ENCODE results near the gene PSEN2. TPM values are rescaled to one million over a fixed set of nuclear protein-coding genes. Genes with fewer than 3 reads are reported as not detected.
"Not testable (repeated sequence)": the region's sequence is repeated elsewhere in the genome, so short reads cannot be mapped to it uniquely, and the experiment has no call there.

PSEN2 gene
- total RNA-seq, result 1 to 10 TPM; 3.3 to 3.6 TPM

GRCh38 chr1:226870401-226871279, at the start of gene PSEN2:
TSS of gene PSEN2 (plus strand) at chr1:226870616. CDS start at chr1:226881908, 11,292 bp downstream.
- Mint-ChIP-seq H3K27ac (peak within 1 kb of the TSS in 1 of 2 donors; percentile 9), H3K9me3 (no peaks in the 10 kb centered on the region), H3K36me3 (peaks cover 0 to 4% of the 10 kb centered on the region in 2 donors)
- ATAC-seq, result peak; percentile 88 to 92
- DNase-seq (ENCODE audit: low spot score in 2 of 2), result peak; percentile 76 to 77

GRCh38 chr1:226820941-226821718, 49.3 kb upstream of the PSEN2 start:
- ATAC-seq, result no peak
- no peaks in the 10 kb centered on the region for H3K36me3 Mint-ChIP-seq
- peaks cover 0 to 4% of the 10 kb centered on the region in 2 donors for H3K9me3 Mint-ChIP-seq
- DNase-seq (ENCODE audit: low spot score in 2 of 2), result no peak
- H3K27ac Mint-ChIP-seq, result no peak overlapping the region

GRCh38 chr1:226821719-226822085, 48.7 kb upstream of the PSEN2 start:
- no peaks in the 10 kb centered on the region for H3K36me3 Mint-ChIP-seq
- ATAC-seq, result no peak
- no peak overlapping the region for H3K27ac Mint-ChIP-seq
- H3K9me3 Mint-ChIP-seq, result peaks cover 0 to 4% of the 10 kb centered on the region in 2 donors
- DNase-seq (ENCODE audit: low spot score in 2 of 2), result no peak

GRCh38 chr1:226823643-226824042, 46.8 kb upstream of the PSEN2 start:
- DNase-seq (ENCODE audit: low spot score in 2 of 2), result no peak
- Mint-ChIP-seq H3K9me3 (no peaks in the 10 kb centered on the region), H3K36me3 (no peaks in the 10 kb centered on the region), H3K27ac (no peak overlapping the region)
- ATAC-seq, result no peak

- DNase-seq (ENCODE audit: low spot score in 2 of 2) (no peak), ATAC-seq (no peak)
- Mint-ChIP-seq H3K9me3 (no peaks in the 10 kb centered on the region), H3K27ac (peak overlapping the region in 1 of 2 donors; percentile 58), H3K36me3 (no peaks in the 10 kb centered on the region)
Observed at GRCh38 chr1:226825037-226825745, 45.2 kb upstream of the PSEN2 start.

- Mint-ChIP-seq H3K36me3 (no peaks in the 10 kb centered on the region), H3K9me3 (no peaks in the 10 kb centered on the region), H3K27ac (no peak overlapping the region)
- DNase-seq (ENCODE audit: low spot score in 2 of 2) (no peak), ATAC-seq (no peak)
Observed at GRCh38 chr1:226825746-226826100, 44.7 kb upstream of the PSEN2 start.

- no peak for ATAC-seq
- H3K9me3 Mint-ChIP-seq, result no peaks in the 10 kb centered on the region
- H3K36me3 Mint-ChIP-seq, result no peaks in the 10 kb centered on the region
- DNase-seq (ENCODE audit: low spot score in 2 of 2), result no peak
- peak overlapping the region; percentile 96 to 99 for H3K27ac Mint-ChIP-seq
Observed at GRCh38 chr1:226826479-226827261, 43.7 kb upstream of the PSEN2 start.

- H3K27ac Mint-ChIP-seq, result peak overlapping the region; percentile 96 to 99
- H3K9me3 Mint-ChIP-seq, result no peaks in the 10 kb centered on the region
- no peaks in the 10 kb centered on the region for H3K36me3 Mint-ChIP-seq
- DNase-seq (ENCODE audit: low spot score in 2 of 2) (peak in 1 of 2 donors; percentile 13), ATAC-seq (peak in 1 of 2 donors; percentile 19)
Observed at GRCh38 chr1:226827458-226827857, 43.0 kb upstream of the PSEN2 start.

- DNase-seq (ENCODE audit: low spot score in 2 of 2) (peak; percentile 95 to 99), ATAC-seq (peak; percentile 100)
- no peaks in the 10 kb centered on the region for H3K36me3 Mint-ChIP-seq
- no peaks in the 10 kb centered on the region for H3K9me3 Mint-ChIP-seq
- H3K27ac Mint-ChIP-seq, result peak overlapping the region; percentile 96 to 99
Observed at GRCh38 chr1:226827968-226828513, 42.4 kb upstream of the PSEN2 start.

- H3K36me3 Mint-ChIP-seq, result peaks cover 0 to 8% of the 10 kb centered on the region in 2 donors
- ATAC-seq, result no peak
Observed at GRCh38 chr1:226829105-226829504, 41.3 kb upstream of the PSEN2 start.

GRCh38 chr1:226831953-226832352, 38.5 kb upstream of the PSEN2 start:
- H3K27ac Mint-ChIP-seq, result no peak overlapping the region
- ATAC-seq, result no peak
- no peak for DNase-seq (ENCODE audit: low spot score in 2 of 2)

More at GRCh38 chr1:226829105-226829504, 41.3 kb upstream of the PSEN2 start:
- DNase-seq (ENCODE audit: low spot score in 2 of 2), result no peak
- Mint-ChIP-seq H3K27ac (no peak overlapping the region), H3K9me3 (peaks cover 0 to 8% of the 10 kb centered on the region in 2 donors)

GRCh38 chr1:226832613-226833012, 37.8 kb upstream of the PSEN2 start:
- DNase-seq (ENCODE audit: low spot score in 2 of 2), result no peak
- no peak for ATAC-seq
- Mint-ChIP-seq H3K9me3 (peaks cover 0 to 19% of the 10 kb centered on the region in 2 donors), H3K36me3 (peaks cover 0 to 19% of the 10 kb centered on the region in 2 donors), H3K27ac (no peak overlapping the region)

More at GRCh38 chr1:226831953-226832352, 38.5 kb upstream of the PSEN2 start:
- Mint-ChIP-seq H3K36me3 (peaks cover 0 to 19% of the 10 kb centered on the region in 2 donors), H3K9me3 (peaks cover 0 to 19% of the 10 kb centered on the region in 2 donors)

- not testable (repeated sequence) for ATAC-seq; DNase-seq (ENCODE audit: low spot score in 2 of 2)
- Mint-ChIP-seq H3K27ac (peak overlapping the region in 1 of 2 donors; percentile 48), H3K36me3 (peaks cover 0 to 19% of the 10 kb centered on the region in 2 donors), H3K9me3 (peaks cover 0 to 19% of the 10 kb centered on the region in 2 donors)
Observed at GRCh38 chr1:226834179-226834578, 36.2 kb upstream of the PSEN2 start.

- ATAC-seq; DNase-seq (ENCODE audit: low spot score in 2 of 2); H3K27ac Mint-ChIP-seq: not testable (repeated sequence)
- peaks cover 0 to 19% of the 10 kb centered on the region in 2 donors for H3K36me3 Mint-ChIP-seq
- peaks cover 0 to 19% of the 10 kb centered on the region in 2 donors for H3K9me3 Mint-ChIP-seq
Observed at GRCh38 chr1:226835396-226835795, 35.0 kb upstream of the PSEN2 start.

GRCh38 chr1:226837966-226838365, 32.5 kb upstream of the PSEN2 start:
- Mint-ChIP-seq H3K36me3 (peaks cover 0 to 19% of the 10 kb centered on the region in 2 donors), H3K9me3 (peaks cover 0 to 19% of the 10 kb centered on the region in 2 donors)
- not testable (repeated sequence) for H3K27ac Mint-ChIP-seq

More at GRCh38 chr1:226837966-226838365, 32.5 kb upstream of the PSEN2 start:
- DNase-seq (ENCODE audit: low spot score in 2 of 2); ATAC-seq: not testable (repeated sequence)
